ENCODE results near the gene TWSG1. TPM values are rescaled to one million over a fixed set of nuclear protein-coding genes. Genes with fewer than 3 reads are reported as not detected.
A peak's percentile ranks its signal among the peaks of the same experiment; 100 is the strongest.

TWSG1 gene
- total and polyA plus RNA-seq, 10 donors: 6.2 to 28.5 (median 17.3) TPM

DNA sequence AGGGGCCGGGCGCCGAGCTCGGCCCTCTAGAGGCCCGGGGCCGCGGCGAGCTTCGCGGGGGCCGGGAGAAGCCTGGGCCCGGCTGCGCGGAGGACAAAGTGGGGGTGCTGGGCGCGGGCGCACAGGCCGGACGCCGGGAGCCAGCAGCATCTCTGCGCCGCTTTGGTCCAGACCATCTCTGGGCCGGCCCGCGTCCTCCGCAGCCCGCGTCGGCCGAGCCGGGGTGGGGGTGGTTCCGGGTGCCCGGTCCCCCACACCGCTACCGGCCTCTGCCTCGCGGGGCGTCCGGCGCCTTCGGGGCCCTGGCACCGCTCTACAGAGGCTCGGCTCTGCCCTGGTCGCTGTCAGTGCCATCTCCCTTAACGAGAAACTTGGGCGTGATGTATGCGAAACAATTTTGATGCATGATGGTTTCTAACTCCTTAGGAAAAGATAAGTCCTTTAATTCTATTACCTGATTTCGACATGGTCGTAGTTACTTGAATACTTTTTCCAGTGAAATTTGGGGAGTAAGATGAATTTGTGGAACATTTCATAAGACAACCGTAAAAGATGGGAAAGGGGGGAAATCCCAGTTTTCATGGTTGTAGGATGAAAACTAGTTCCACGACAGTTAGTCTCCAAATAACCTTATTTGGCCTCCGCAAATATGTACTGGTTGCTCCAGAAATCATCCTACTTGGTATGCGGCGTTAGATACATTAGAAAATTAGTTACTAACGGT lies 562 bp downstream of the TWSG1 start:
- peak; percentile 91 for DNase-seq
- Histone ChIP-seq H3K27ac (peak overlapping the region; percentile 66 to 89 (median 83)), H3K36me3 (peaks cover 0 to 25% (median 0%) of the 10 kb centered on the region in 6 donors), H3K9me3 (no peaks in the 10 kb centered on the region), H3K27me3 (replicated peaks in 1 of 7) (peaks cover 0 to 7% (median 0%) of the 10 kb centered on the region in 7 donors), H3K4me3 (peak overlapping the region; percentile 66 to 94 (median 84)), H3K4me1 (peaks cover 0 to 38% (median 19%) of the 10 kb centered on the region in 6 donors)
- intact Hi-C loops (cut with DNase I; ENCODE audit: low total_unique reads): loop anchor here (10.0 kb wide), 2 partner anchors 140 to 260 kb away; partner anchors contain the start of gene RALBP1
- 5 to 8% (median 7%) methylated on average over 34 to 55 of the region's 55 CpGs for WGBS, 5 donors
- TF ChIP-seq, protein P1, sequence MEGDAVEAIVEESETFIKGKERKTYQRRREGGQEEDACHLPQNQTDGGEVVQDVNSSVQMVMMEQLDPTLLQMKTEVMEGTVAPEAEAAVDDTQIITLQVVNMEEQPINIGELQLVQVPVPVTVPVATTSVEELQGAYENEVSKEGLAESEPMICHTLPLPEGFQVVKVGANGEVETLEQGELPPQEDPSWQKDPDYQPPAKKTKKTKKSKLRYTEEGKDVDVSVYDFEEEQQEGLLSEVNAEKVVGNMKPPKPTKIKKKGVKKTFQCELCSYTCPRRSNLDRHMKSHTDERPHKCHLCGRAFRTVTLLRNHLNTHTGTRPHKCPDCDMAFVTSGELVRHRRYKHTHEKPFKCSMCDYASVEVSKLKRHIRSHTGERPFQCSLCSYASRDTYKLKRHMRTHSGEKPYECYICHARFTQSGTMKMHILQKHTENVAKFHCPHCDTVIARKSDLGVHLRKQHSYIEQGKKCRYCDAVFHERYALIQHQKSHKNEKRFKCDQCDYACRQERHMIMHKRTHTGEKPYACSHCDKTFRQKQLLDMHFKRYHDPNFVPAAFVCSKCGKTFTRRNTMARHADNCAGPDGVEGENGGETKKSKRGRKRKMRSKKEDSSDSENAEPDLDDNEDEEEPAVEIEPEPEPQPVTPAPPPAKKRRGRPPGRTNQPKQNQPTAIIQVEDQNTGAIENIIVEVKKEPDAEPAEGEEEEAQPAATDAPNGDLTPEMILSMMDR (IDR thresholded peaks at IDR 0.05 in 8 of 11, conservative IDR thresholded peaks at IDR 0.05 in 3 of 11): peak in 1 of 11 experiments; percentile 53
- no peak for TF ChIP-seq POLR2A (IDR thresholded peaks at IDR 0.05)

DNA sequence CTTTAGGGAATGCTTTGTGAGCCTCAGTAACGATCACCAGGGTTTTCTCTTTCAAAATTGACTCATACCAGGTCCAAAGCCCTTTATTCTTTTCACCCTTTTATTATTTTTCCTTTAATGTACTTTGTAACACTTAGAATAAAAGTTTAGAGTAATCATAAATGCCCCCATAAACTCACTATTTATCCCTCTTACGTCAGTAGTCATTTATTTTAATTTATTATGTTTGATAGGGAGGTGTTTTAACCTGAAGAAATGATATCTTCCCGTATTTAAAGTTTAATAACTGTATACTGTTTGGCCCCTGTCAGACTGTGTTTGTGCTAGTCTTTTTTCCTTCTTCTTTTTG lies 1.1 kb downstream of the TWSG1 start:
- intact Hi-C loops (cut with DNase I; ENCODE audit: low total_unique reads): loop anchor here (10.0 kb wide), 2 partner anchors 139 to 261 kb away; partner anchors contain the start of gene RALBP1
- Histone ChIP-seq H3K4me3 (peak overlapping the region in 5 of 8 donors; percentile 80 to 94 (median 85)), H3K4me1 (peaks cover 0 to 38% (median 19%) of the 10 kb centered on the region in 6 donors), H3K36me3 (peaks cover 0 to 26% (median 0%) of the 10 kb centered on the region in 6 donors), H3K9me3 (no peaks in the 10 kb centered on the region), H3K27me3 (replicated peaks in 1 of 7) (peaks cover 0 to 7% (median 0%) of the 10 kb centered on the region in 7 donors), H3K27ac (no peak overlapping the region)
- no peak for DNase-seq
- WGBS, 5 donors: 47 to 66% (median 60%) methylated on average over 3 of the region's 3 CpGs
- no peak for TF ChIP-seq POLR2AphosphoS5 (IDR thresholded peaks at IDR 0.05)
- TF ChIP-seq, protein P1 (IDR thresholded peaks at IDR 0.05 in 8 of 11, conservative IDR thresholded peaks at IDR 0.05 in 3 of 11): no peak
- no peak for TF ChIP-seq POLR2A (IDR thresholded peaks at IDR 0.05)

DNA sequence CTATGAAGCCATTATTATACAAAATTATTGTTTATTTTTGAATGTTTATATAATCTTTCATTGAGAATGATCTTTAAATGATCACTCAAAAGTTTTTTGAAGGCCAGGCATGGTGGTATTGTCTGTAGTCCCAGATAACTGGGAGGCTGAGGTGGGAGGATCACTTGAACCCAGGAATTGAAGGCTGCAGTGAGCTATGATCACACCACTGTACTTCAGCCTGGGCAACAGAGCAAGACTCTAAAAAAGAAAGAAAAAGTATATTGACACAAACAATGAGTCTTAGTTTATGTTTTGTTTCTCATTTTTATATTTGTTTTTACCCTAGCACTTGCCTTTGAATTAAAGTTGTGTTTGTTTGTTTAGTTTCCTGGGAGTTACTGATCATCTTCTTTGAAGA lies 2.3 kb downstream of the TWSG1 start:
- H3K4me3 ChIP-seq: no peak overlapping the region
- intact Hi-C loops (cut with DNase I; ENCODE audit: low total_unique reads): loop anchor here (10.0 kb wide), 2 partner anchors 138 to 262 kb away; partner anchors contain the start of gene RALBP1
- peaks cover 0 to 38% (median 19%) of the 10 kb centered on the region in 6 donors for H3K4me1 ChIP-seq
- TF ChIP-seq POLR2AphosphoS5 (IDR thresholded peaks at IDR 0.05) (no peak), POLR2A (IDR thresholded peaks at IDR 0.05) (no peak)
- TF ChIP-seq, protein P1 (IDR thresholded peaks at IDR 0.05 in 8 of 11, conservative IDR thresholded peaks at IDR 0.05 in 3 of 11): no peak
- H3K36me3 ChIP-seq: peaks cover 0 to 26% (median 0%) of the 10 kb centered on the region in 6 donors
- peaks cover 0 to 7% (median 0%) of the 10 kb centered on the region in 7 donors for H3K27me3 ChIP-seq (replicated peaks in 1 of 7)
- H3K9me3 ChIP-seq: no peaks in the 10 kb centered on the region
- no peak for DNase-seq
- no peak overlapping the region for H3K27ac ChIP-seq

DNA sequence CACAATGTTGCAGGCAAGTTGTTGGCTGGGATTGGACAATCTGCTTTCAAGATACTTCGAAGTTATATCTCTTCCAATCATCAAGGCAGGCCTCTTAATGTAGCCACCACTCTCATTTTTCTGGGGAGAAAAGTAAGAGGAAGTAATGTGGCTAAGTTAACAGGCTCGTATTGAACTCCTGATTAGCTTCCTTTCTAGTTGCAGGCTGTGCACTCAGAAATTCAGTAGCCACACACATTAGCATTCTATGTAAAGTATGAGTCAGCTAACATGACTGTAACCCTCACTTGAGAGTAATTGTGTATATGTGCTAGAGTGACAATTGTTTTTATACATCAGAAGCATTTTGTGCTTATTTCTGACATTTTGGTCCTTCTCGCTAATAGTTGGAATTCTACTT lies 3.3 kb downstream of the TWSG1 start:
- H3K36me3 ChIP-seq: peaks cover 0 to 26% (median 0%) of the 10 kb centered on the region in 6 donors
- peaks cover 0 to 38% (median 19%) of the 10 kb centered on the region in 6 donors for H3K4me1 ChIP-seq
- peaks cover 0 to 7% (median 0%) of the 10 kb centered on the region in 7 donors for H3K27me3 ChIP-seq (replicated peaks in 1 of 7)
- no peak for DNase-seq
- WGBS, 5 donors: 44 to 69% (median 47%) methylated on average over 3 of the region's 3 CpGs
- TF ChIP-seq POLR2A (IDR thresholded peaks at IDR 0.05): no peak
- TF ChIP-seq, protein P1 (IDR thresholded peaks at IDR 0.05 in 8 of 11, conservative IDR thresholded peaks at IDR 0.05 in 3 of 11): no peak
- TF ChIP-seq POLR2AphosphoS5 (IDR thresholded peaks at IDR 0.05): no peak
- H3K27ac ChIP-seq: no peak overlapping the region
- H3K9me3 ChIP-seq: no peaks in the 10 kb centered on the region
- no peak overlapping the region for H3K4me3 ChIP-seq
- intact Hi-C loops (cut with DNase I; ENCODE audit: low total_unique reads): loop anchor here (10.0 kb wide), 2 partner anchors 137 to 263 kb away; partner anchors contain the start of gene RALBP1
